ENCODE data around the gene KCNIP4. TPM values are rescaled to one million over a fixed set of nuclear protein-coding genes. Genes with fewer than 3 reads are reported as not detected.

KCNIP4 gene
- total and polyA plus RNA-seq, 2 experiments from 2014 or later: 0.69 to 1.00 TPM

- no peaks in the 10 kb centered on the region for H3K27me3 ChIP-seq
- H2AFZ ChIP-seq: no peak overlapping the region
- H3K79me2 ChIP-seq: no peaks in the 10 kb centered on the region
- no peak overlapping the region for H3K4me2 ChIP-seq
- TF ChIP-seq CTCF (IDR thresholded peaks at IDR 0.05; ENCODE audit: poor library complexity): no peak
- no peak for TF ChIP-seq EZH2 (IDR thresholded peaks at IDR 0.05; ENCODE audit: borderline replicate concordance)
- no peak for TF ChIP-seq EZH2phosphoT487 (IDR thresholded peaks at IDR 0.05; ENCODE audit: low read depth, severe bottlenecking, unreplicated experiment)
- no peaks in the 10 kb centered on the region for H3K4me1 ChIP-seq (ENCODE audit: insufficient read depth)
- WGBS (ENCODE audit: low lambda C conversion rate, missing lambda C conversion rate): 80% methylated on average over 13 of the region's 13 CpGs
- no peaks in the 10 kb centered on the region for H3K9me2 ChIP-seq (replicated peaks; ENCODE audit: insufficient read depth)
- H3K27ac ChIP-seq: no peak overlapping the region
- no peaks in the 10 kb centered on the region for H3K36me3 ChIP-seq (replicated peaks; ENCODE audit: insufficient read depth, low read depth)
- H3K4me3 ChIP-seq: no peak overlapping the region
- H4K20me1 ChIP-seq (ENCODE audit: insufficient read depth, poor library complexity, severe bottlenecking): no peaks in the 10 kb centered on the region
- DNase-seq (ENCODE audit: low spot score): no peak
- H3K9me3 ChIP-seq (ENCODE audit: low read depth): no peaks in the 10 kb centered on the region
These were observed 1184.1 kb downstream of the KCNIP4 start for GRCh38 chr4:20764366-20764992.

DNA sequence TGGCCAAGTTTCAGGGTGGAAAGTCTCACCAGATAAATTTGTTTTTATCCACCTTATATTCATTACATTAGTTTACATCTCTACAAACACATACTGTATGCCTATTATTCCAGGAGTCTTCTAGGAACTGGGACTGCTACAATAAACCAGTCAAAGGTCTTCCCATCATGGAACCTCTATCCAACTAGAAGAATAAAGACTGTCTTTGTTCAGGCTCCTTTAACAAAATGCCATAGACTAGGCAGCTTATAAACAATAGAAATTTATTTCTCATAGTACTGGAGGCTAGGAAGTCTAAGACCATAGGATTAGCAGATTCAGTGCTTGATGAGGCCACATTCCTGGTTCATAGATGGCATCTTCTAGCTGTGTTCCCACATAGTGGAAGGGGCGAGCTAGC lies 1186.7 kb downstream of the KCNIP4 start:
- Histone ChIP-seq H3K27ac (no peak overlapping the region), H3K4me3 (no peak overlapping the region), H3K79me2 (no peaks in the 10 kb centered on the region), H4K20me1 (ENCODE audit: insufficient read depth, poor library complexity, severe bottlenecking) (no peaks in the 10 kb centered on the region), H2AFZ (no peak overlapping the region), H3K36me3 (replicated peaks; ENCODE audit: insufficient read depth, low read depth) (no peaks in the 10 kb centered on the region), H3K27me3 (no peaks in the 10 kb centered on the region), H3K4me2 (no peak overlapping the region), H3K9me3 (ENCODE audit: low read depth) (no peaks in the 10 kb centered on the region), H3K9me2 (replicated peaks; ENCODE audit: insufficient read depth) (no peaks in the 10 kb centered on the region), H3K4me1 (ENCODE audit: insufficient read depth) (no peaks in the 10 kb centered on the region)
- no peak for TF ChIP-seq CTCF (IDR thresholded peaks at IDR 0.05; ENCODE audit: poor library complexity)
- TF ChIP-seq EZH2 (IDR thresholded peaks at IDR 0.05; ENCODE audit: borderline replicate concordance): no peak
- no peak for TF ChIP-seq EZH2phosphoT487 (IDR thresholded peaks at IDR 0.05; ENCODE audit: low read depth, severe bottlenecking, unreplicated experiment)
- DNase-seq (ENCODE audit: low spot score): no peak
- WGBS (ENCODE audit: low lambda C conversion rate, missing lambda C conversion rate): 90% methylated on average over 1 of the region's 1 CpG

- Histone ChIP-seq H3K4me3 (no peak overlapping the region), H2AFZ (no peak overlapping the region)
- TF ChIP-seq CTCF (IDR thresholded peaks at IDR 0.05; ENCODE audit: poor library complexity) (no peak), EZH2phosphoT487 (IDR thresholded peaks at IDR 0.05; ENCODE audit: low read depth, severe bottlenecking, unreplicated experiment) (no peak), EZH2 (IDR thresholded peaks at IDR 0.05; ENCODE audit: borderline replicate concordance) (no peak)
These were observed 1187.2 kb downstream of the KCNIP4 start for GRCh38 chr4:20761382-20761781.

More at GRCh38 chr4:20761382-20761781, 1187.2 kb downstream of the KCNIP4 start:
- H4K20me1 ChIP-seq (ENCODE audit: insufficient read depth, poor library complexity, severe bottlenecking): no peaks in the 10 kb centered on the region
- H3K4me2 ChIP-seq: no peak overlapping the region
- no peak for DNase-seq (ENCODE audit: low spot score)
- H3K27ac ChIP-seq: no peak overlapping the region
- no peaks in the 10 kb centered on the region for H3K9me2 ChIP-seq (replicated peaks; ENCODE audit: insufficient read depth)
- no peaks in the 10 kb centered on the region for H3K27me3 ChIP-seq
- H3K4me1 ChIP-seq (ENCODE audit: insufficient read depth): no peaks in the 10 kb centered on the region
- no peaks in the 10 kb centered on the region for H3K36me3 ChIP-seq (replicated peaks; ENCODE audit: insufficient read depth, low read depth)
- H3K79me2 ChIP-seq: no peaks in the 10 kb centered on the region
- no peaks in the 10 kb centered on the region for H3K9me3 ChIP-seq (ENCODE audit: low read depth)

Data from hepatocyte (in vitro differentiated cells).